SKM-1 (cell line): ENCODE data around the gene CHST3.

Experiments
- DNase-seq: peaks from one replicate; lab custom pipeline; 2025; ENCODE audit not compliant: unreplicated experiment; lab: John Stamatoyannopoulos, UW

Gene CHST3

DNA sequence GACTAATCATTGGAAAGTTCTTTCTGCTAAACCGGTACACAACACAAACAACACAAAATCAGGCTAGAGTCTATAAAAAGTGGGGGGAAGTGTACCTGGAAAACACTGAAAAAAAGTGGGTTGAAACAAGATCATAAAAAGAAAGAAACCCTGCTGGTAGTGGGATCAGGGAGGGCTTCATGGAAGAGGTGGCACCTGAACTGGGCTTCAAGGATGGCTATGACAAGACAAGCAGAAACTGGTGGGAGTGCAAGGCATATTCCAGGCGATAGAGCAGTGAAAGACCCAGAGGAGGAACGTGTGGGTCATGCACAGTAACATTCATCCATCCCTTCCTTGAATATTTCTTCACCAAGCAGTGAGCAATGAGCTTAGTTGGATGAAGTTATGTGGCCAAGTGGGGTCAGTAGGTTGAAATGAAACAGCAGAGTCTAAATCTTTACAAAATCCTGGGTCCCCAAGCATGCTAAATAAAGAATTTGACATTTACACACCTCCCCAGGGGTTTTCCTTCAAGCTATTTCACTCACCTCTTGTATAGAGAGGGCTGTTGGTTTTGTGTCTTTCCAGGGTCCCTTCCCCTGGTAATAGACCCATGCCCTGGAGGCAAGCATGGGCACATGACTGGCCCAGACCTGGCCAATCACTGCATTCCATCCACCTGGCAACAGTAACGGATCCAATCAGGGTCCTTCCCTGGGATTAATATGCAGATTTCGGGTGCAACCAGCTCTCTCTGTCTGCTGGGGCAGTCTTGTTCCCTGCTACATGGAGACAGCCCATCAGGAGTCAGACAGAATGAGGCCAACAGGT, 86.0 kb downstream of the CHST3 start:
- DNase-seq, result no peak

DNA sequence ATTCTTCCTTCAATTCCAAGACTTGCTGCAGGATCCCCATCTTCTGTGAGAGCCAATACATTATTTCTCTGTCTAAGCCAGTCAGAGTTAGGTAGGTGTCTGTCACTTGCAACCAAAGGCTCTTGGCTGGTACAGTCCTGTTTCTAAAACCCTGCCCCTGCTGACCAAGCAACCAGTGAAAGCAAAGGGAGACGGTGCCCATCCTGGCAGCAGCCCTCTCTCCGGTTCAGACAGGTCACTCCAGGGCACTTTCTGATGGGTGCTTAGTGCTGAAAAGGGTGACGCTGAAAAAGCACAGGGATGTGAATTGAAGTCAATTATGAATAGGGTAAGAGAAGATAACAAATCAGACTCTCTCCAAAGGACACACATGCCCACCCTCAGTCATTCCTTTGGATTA, 86.7 kb downstream of the CHST3 start:
- DNase-seq, result no peak

DNA sequence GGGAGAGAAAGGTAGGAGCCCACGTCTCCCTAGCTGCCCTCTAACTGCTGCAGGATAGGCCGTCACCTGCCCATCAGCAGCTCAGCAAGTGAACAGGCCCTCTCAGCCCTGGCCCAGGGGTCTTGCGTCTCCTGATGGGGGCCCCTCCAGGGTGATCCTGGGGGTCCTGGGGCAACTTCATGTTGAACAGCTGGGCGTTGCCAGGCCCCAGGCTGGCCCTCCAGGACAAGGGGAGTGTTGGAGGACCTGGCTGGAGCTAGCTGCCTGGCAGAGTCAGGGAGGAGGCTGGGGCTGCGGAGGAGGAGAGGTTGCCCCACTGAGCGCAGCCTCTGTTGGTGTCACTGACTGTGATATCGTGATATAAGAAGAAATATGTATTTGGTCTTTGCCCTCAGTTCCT, 89.5 kb downstream of the CHST3 start:
- no peak for DNase-seq

DNA sequence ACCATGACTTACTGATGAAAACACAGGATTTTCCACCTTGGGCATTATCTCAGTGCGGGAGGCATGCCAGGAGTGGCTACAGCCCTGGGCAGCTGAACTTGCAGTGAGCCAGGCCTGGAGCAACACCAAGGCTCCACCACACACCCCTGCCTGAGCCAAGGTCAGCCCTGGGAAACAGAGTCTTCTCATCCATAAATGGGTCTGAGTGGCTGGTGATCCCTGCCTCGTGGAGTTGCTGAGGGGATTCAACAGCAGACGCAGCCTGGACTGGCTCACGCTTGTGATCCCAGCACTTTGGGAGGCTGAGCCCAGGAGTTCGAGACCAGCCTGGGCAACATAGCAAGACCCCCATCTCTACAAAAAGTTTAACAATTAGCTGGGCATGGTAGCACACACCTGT, 91.9 kb downstream of the CHST3 start:
- no peak for DNase-seq

DNA sequence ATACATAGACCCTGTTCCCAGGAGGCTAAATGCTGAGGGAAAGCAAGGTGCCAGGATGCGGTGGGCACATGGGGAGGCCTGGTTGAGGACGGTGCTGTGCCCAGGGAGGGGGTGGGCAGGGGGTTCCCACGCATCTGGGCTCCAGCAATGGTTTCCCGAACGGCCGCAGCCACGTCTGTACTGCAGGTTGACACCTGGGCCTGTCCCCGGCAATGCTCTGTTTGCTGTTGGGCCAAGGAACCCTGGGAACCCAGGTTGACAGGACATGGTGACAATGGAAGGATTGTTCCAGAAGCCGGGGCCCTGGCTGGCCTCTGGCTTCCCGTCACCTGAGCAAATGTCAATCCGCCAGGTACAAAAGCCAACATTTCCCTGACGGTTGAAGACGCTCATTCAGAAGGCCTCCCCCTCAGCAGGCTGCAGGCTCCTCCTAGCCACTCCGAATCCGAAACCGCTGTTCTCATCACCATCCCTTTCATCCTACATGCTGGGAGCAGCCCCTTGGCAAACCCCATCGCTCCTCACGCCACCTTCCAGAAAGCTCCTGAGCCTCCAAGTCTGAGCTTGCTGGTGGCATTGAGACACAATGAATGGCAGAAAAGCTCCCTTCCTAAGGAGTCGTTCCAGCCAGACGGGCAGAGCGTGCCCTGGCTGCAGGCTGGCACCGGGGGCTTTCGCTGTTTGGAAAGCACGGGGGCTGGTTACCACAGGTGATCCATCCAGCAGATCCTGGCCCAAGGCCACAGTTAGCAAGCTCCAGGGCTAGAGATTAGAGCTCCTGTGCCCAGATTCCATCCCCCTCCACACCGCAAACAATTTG, 92.9 kb downstream of the CHST3 start:
- DNase-seq, result no peak

DNA sequence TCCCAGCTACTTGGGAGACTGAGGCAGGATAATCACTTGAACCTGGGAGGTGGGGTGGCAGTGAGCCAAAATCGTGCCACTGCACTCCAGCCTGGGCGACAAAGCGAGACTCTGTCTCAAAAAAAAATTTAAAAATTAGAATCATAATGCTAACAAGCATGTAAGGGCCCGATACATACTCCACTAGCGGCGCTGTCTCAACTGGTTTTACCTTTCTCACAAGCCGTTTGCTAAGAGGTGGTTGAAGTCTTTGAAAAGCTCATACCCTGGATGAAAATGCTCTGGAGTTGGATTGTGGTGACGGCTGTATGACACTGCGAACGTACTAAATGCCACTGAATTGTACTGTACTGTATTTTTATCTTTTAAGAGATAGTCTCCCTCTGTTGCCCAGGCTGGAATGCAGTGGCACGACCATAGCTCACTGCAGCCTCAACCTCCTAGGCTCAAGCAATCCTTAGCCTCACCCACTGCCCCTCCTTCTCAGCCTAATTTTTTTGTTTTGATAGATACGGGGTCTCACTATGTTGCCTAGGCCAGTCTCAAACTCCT, 94.2 kb downstream of the CHST3 start:
- DNase-seq, result no peak

DNA sequence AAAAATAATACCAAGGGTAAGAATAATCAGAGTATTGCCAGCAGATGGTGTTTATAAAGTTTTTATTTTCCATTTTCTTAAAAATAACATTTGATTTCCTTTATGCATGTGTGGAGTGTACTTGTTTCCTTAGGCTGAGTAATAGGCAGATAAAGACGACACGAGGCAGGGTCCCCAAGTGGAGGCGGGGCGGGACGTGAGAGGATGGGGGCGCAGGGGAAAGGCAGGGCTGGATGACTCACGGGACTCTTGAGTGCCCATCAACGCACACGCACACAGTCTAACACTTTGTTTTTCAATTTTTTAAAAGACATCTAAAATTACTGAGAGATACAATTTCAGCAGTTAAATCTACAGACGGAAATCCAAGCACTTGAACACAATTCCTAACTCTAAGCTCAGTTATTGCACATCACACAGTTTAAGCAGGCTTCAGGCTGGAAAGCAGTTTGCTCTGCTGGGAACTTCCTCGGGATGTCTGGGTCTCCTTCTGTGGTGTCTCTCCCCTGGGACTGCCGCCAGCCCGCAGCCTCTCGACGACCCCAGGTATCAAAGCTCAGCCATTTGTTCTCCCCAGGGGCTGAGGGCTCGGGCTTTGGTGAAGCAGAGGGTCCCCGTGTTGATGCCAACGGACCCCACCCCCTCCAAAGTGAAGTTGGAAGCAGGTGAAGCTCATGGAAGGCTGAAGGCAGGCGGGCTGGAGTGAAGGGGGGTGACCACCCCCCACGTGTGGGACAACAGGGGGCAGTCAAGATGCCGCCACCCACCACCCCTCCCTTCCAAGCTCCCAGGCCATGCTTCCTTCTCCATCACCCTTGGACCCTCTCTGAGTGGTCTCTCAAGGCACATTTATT, 95.0 kb downstream of the CHST3 start:
- DNase-seq, result no peak

DNA sequence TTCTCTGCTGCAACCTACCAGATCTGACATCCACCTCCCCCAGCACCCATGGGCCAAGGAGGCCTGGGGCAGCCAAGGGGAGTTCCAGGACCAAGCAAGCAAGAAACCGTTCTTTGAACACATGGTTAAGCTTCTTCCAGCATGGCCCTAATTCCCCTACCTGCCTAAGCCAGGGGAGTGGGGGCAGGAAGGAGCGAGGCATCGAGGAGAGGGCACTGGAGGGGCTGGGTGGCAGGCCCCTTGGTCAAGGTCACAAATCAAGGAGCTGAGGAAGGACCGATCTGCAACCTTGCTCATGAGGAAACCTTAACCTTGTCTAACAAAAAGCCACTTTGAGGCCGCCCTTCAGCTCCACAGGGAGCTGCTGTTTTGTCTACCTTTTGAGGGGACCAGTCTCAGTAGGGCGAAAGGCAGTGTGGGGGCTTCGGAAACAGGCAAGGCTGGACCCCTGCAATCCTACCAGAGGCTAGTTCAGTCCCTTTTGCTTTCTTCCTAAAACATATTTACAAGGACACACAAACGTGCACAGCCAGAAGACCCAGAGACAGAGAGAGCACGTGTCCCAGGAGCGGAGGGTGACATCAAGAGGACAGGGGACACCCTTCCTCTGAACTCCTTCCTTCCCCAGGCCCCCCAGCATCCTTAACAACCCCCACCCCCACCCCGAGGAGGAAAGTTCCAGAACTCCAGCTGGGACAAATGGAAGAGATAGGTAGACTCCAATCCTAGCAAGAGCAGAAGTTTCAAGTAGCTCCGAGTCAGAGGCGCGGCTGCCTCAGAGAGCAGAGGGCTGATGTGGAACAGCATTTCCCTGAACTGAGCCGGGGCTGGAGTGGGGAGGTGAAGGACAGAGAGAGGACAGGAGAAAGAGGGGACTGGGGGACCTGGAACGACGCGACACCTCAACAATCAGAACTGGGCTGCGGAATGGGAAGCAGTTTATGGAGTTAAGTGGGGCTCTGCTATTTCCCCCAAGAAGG, 95.9 kb downstream of the CHST3 start:
- no peak for DNase-seq

DNA sequence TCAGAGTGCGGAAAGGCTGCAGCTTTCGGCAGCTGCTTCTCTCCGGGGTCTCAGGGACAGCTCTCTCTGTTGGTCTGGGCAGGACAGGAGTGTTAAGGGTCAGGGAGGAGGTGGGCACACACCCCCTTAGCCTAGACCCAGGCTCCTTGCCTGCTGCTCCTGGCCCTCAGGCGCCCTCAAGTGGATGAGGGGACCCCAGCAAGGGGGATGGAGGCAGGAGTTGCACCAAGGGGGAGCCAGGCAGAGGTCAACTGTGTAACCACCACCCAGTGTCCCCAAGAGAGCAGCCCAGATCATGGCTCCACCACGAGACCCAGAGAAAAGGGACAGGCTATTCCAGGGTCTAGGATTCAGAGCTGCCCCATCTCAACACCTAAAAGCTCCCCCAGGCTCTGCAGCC, 97.3 kb downstream of the CHST3 start:
- DNase-seq, result no peak

DNA sequence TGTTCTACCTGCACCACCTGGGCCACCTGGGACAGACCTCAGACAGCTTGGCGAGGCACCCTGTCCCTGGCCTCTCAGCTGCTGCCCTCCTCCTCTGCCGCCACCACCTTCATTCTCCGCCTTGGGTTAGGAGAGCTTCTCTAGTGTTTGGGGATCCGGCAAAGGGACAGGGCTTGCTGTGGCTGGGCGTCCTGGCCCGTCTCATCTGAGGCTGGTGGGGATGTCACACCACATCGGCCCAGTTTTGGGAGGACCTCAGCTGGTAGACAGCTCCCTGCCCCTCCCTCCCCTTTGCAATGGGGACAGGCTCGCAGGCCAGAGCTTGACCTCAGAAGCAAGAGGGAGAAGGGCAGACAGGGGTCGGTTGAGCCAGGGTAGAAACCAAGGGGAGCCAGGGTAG, 97.7 kb downstream of the CHST3 start:
- no peak for DNase-seq

DNA sequence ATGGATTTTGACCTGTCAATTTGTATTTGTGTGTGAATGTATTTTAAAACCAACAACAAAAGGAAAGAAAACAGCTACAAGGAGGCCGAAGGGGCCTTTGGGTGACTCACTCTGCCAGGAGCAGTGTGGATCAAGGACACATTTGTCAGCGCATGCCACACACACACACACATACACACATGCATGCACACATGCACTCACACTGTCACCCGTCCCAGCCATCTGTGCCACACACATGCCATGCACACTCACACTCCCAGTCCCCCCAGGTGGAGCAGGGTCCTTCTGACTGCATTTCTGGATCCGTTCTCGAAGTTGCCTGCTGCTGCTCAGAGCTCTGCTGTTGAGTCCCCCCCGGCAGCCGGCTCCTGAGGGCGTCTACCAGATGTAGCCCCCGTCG, 98.2 kb downstream of the CHST3 start:
- no peak for DNase-seq
